ENCODE measurements around the gene COX6A1. TPM values are rescaled to one million over a fixed set of nuclear protein-coding genes. Genes with fewer than 3 reads are reported as not detected.

Gene COX6A1
- total RNA-seq, 3 donors from 2014 or later = 464 to 649 (median 599) TPM

- intact Hi-C loops (cut with DNase I; ENCODE audit: low total_unique reads) = no loop called here
- Histone ChIP-seq H3K4me3 (no peak overlapping the region), H3K4me1 (no peaks in the 10 kb centered on the region), H3K27me3 (no peaks in the 10 kb centered on the region), H3K9me3 (no peaks in the 10 kb centered on the region), H3K36me3 (no peaks in the 10 kb centered on the region), H3K27ac (peak overlapping the region in 1 of 2 donors; percentile 40)
- no peak for DNase-seq (ENCODE audit: low spot score in 2 of 2)
- TF ChIP-seq CTCF (IDR thresholded peaks at IDR 0.05) (no peak), POLR2AphosphoS5 (IDR thresholded peaks at IDR 0.05) (no peak), POLR2A (IDR thresholded peaks at IDR 0.05) (no peak)
These were observed 31.8 kb upstream of the COX6A1 start for GRCh38 chr12:120406069-120406468.

GRCh38 chr12:120406553-120406952 lies 31.4 kb upstream of the COX6A1 start:
- TF ChIP-seq CTCF (IDR thresholded peaks at IDR 0.05) (no peak), POLR2A (IDR thresholded peaks at IDR 0.05) (no peak), POLR2AphosphoS5 (IDR thresholded peaks at IDR 0.05) (no peak)
- Histone ChIP-seq H3K27me3 (no peaks in the 10 kb centered on the region), H3K9me3 (no peaks in the 10 kb centered on the region), H3K36me3 (no peaks in the 10 kb centered on the region), H3K27ac (peak overlapping the region in 1 of 2 donors; percentile 40), H3K4me3 (no peak overlapping the region), H3K4me1 (no peaks in the 10 kb centered on the region)
- intact Hi-C loops (cut with DNase I; ENCODE audit: low total_unique reads) = no loop called here
- DNase-seq (ENCODE audit: low spot score in 2 of 2) = no peak

DNA sequence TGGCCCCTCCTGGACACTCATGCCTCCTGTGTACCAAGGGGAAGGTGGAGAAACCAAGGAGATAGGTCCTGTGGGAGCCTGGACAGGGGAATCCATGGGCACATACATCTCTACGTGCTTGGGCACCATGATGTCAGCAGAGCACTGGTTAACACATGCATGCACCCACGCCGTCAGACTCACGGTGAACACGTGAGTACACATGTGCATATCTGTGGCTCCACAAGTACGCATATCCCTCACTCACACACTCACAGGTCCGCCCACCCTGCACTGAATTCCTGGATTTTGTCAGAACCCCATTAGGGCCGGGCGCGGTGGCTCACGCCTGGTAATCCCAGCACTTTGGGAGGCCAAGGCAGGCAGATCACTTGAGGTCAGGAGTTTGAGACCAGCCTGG lies 29.1 kb upstream of the COX6A1 start:
- no peak overlapping the region for H3K27ac ChIP-seq
- H3K9me3 ChIP-seq = no peaks in the 10 kb centered on the region
- DNase-seq (ENCODE audit: low spot score in 2 of 2) = no peak
- H3K27me3 ChIP-seq = no peaks in the 10 kb centered on the region
- TF ChIP-seq POLR2A (IDR thresholded peaks at IDR 0.05) (no peak), CTCF (IDR thresholded peaks at IDR 0.05) (no peak), POLR2AphosphoS5 (IDR thresholded peaks at IDR 0.05) (no peak)
- no peaks in the 10 kb centered on the region for H3K4me1 ChIP-seq
- no peaks in the 10 kb centered on the region for H3K36me3 ChIP-seq
- H3K4me3 ChIP-seq = no peak overlapping the region
- intact Hi-C loops (cut with DNase I; ENCODE audit: low total_unique reads) = no loop called here

DNA sequence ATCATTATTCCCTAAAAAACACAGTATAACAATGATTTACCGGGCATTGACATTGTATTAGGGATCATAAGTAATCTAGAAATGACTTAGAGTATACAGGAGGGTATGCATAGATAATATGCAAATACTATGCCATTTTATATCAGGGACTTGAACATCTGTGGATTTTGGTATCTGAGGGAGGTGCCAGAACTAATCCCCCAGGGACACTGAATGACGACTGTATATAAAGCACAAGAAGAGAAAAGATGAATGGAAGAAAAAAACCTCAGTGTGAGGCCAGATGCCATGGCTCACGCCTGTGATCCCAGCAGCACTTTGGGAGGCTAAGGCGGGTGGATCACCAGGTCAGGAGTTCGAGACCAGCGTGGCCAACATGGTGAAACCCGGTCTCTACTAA lies 25.5 kb upstream of the COX6A1 start:
- Histone ChIP-seq H3K27me3 (no peaks in the 10 kb centered on the region), H3K9me3 (no peaks in the 10 kb centered on the region), H3K36me3 (no peaks in the 10 kb centered on the region), H3K4me3 (no peak overlapping the region), H3K4me1 (no peaks in the 10 kb centered on the region), H3K27ac (no peak overlapping the region)
- no peak for TF ChIP-seq POLR2A (IDR thresholded peaks at IDR 0.05)
- no peak for TF ChIP-seq POLR2AphosphoS5 (IDR thresholded peaks at IDR 0.05)
- TF ChIP-seq CTCF (IDR thresholded peaks at IDR 0.05) = no peak
- no peak for DNase-seq (ENCODE audit: low spot score in 2 of 2)
- intact Hi-C loops (cut with DNase I; ENCODE audit: low total_unique reads) = loop anchor here (2.0 kb wide), 1 partner anchor 72 kb away; no protein-coding TSS in a partner anchor

- no peaks in the 10 kb centered on the region for H3K9me3 ChIP-seq
- no peaks in the 10 kb centered on the region for H3K27me3 ChIP-seq
- H3K4me1 ChIP-seq = no peaks in the 10 kb centered on the region
- H3K27ac ChIP-seq = no peak overlapping the region
- no peaks in the 10 kb centered on the region for H3K36me3 ChIP-seq
- DNase-seq (ENCODE audit: low spot score in 2 of 2) = no peak
- no peak overlapping the region for H3K4me3 ChIP-seq
- TF ChIP-seq POLR2AphosphoS5 (IDR thresholded peaks at IDR 0.05) = no peak
- TF ChIP-seq POLR2A (IDR thresholded peaks at IDR 0.05) = no peak
- no peak for TF ChIP-seq CTCF (IDR thresholded peaks at IDR 0.05)
- intact Hi-C loops (cut with DNase I; ENCODE audit: low total_unique reads) = loop anchor here (2.0 kb wide), 1 partner anchor 73 kb away; no protein-coding TSS in a partner anchor
These were observed 23.8 kb upstream of the COX6A1 start for GRCh38 chr12:120413901-120414695.

Measured in breast epithelium (tissue), 4 donors.